ENCODE data around the gene CCDC196. TPM values are rescaled to one million over a fixed set of nuclear protein-coding genes. Genes with fewer than 3 reads are reported as not detected.

CCDC196 gene
- total and polyA plus RNA-seq, 10 of the 15 experiments (the other 5 are each of a cell fraction or from before 2014, with no cell fraction given): 0.03 to 0.52 (median 0.28) TPM; not detected in 7

DNA sequence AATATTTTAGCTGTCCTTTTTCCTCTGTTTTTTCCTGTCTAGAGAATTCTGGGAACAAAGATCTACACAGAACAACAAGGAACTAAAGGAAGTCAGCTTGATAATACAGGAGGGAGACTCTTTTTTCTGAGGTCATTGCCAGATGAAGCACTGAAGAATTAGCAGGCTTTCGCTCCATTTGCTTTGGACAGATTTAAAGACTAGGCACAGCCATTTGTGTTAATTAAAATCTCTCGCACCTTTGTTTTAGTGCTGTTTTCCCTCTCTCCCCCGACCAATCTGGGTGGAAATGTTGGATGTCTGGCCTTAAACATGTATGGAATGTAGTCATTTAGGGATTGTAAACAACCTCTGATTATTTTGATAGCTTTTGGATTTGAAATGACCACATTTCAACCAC, 12.1 kb downstream of the CCDC196 start (continued):
- TF ChIP-seq, protein P1, sequence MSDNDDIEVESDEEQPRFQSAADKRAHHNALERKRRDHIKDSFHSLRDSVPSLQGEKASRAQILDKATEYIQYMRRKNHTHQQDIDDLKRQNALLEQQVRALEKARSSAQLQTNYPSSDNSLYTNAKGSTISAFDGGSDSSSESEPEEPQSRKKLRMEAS (IDR thresholded peaks at IDR 0.05; ENCODE audit: low read depth, low read length): no peak
- TF ChIP-seq GATAD2B (conservative IDR thresholded peaks at IDR 0.05; ENCODE audit: low read depth): no peak
- no peak for TF ChIP-seq FOXK2 (IDR thresholded peaks at IDR 0.05)
- no peak for TF ChIP-seq GABPA (IDR thresholded peaks at IDR 0.05; ENCODE audit: low read depth)

DNA sequence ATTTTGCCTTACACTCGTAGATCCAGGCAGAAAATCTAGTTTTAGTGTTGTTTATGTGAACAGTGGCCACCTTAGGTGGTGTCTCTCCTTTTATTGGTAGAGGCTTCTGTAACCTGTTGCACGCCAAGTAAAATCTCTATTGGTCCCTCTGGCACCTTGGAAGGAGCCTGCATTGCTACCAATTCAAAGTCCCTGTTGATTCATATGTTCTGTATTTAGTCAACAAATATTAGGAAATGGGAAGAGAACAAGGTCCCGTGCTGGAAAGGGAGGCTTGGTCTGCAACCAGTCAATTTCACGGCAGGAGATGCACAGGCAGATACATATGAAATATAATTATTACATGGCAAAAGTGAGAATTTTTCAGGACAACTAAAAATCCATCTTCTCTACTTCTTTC, 15.4 kb downstream of the CCDC196 start:
- BruUV-seq (replicated peaks): no TSS peak
- no peak overlapping the region for H3K27ac ChIP-seq (ENCODE audit: control insufficient read depth, insufficient read depth)
- CTCF ChIA-PET: interaction anchor here (1.1 kb wide), 1 partner anchor 77 kb away, joined by 3 read pairs; no protein-coding TSS in a partner anchor
- WGBS (ENCODE audit: insufficient coverage, insufficient replicate concordance, low lambda C conversion rate, missing lambda C conversion rate): 98% methylated on average over 4 of the region's 4 CpGs
- H3K4me1 ChIP-seq (ENCODE audit: control insufficient read depth, insufficient read depth, low read length): peaks cover 3% of the 10 kb centered on the region; the same call in 1 of the 2 replicates
- POLR2A ChIA-PET: no interaction called here
- no peak overlapping the region for H3K4me3 ChIP-seq
- SMC1A ChIA-PET (ENCODE audit: uncharacterized antibody, unreplicated experiment): interaction anchor here (1.3 kb wide), 1 partner anchor 149 kb away, joined by 3 read pairs; no protein-coding TSS in a partner anchor
- no peaks in the 10 kb centered on the region for H3K36me3 ChIP-seq (ENCODE audit: control insufficient read depth in 2 of 2, insufficient read depth in 2 of 2, low read length in 1 of 2)
- DNase-seq (ENCODE audit: low read depth, low spot score): no peak
- in situ Hi-C loops (cut with MboI): loop anchor here (10.0 kb wide), 1 partner anchor 853 kb away; the partner anchor contains the start of gene ATP6V1D
- H4K20me1 ChIP-seq (ENCODE audit: control insufficient read depth, insufficient read depth): no peaks in the 10 kb centered on the region
- no peaks in the 10 kb centered on the region for H3K27me3 ChIP-seq (replicated peaks in 1 of 2; ENCODE audit: control insufficient read depth in 2 of 2, insufficient read depth in 2 of 2, low read length in 1 of 2)
- no peak for ATAC-seq
- TF ChIP-seq HCFC1 (IDR thresholded peaks at IDR 0.05; ENCODE audit: low read length) (no peak), ZNF207 (IDR thresholded peaks at IDR 0.05; ENCODE audit: borderline replicate concordance) (no peak), KAT2A (conservative IDR thresholded peaks at IDR 0.05; ENCODE audit: control insufficient read depth, low read depth, low read length) (no peak), ZNF384 (IDR thresholded peaks at IDR 0.05; ENCODE audit: borderline replicate concordance, low read depth, low read length) (no peak), SUZ12 (IDR thresholded peaks at IDR 0.05; ENCODE audit: unreplicated experiment) (no peak), IRF4 (IDR thresholded peaks at IDR 0.05; ENCODE audit: low read depth, low read length) (no peak), YBX1 (IDR thresholded peaks at IDR 0.05) (no peak), SIN3A (IDR thresholded peaks at IDR 0.05; ENCODE audit: low read depth, low read length) (no peak)
- TF ChIP-seq, protein P2, sequence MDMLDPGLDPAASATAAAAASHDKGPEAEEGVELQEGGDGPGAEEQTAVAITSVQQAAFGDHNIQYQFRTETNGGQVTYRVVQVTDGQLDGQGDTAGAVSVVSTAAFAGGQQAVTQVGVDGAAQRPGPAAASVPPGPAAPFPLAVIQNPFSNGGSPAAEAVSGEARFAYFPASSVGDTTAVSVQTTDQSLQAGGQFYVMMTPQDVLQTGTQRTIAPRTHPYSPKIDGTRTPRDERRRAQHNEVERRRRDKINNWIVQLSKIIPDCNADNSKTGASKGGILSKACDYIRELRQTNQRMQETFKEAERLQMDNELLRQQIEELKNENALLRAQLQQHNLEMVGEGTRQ (IDR thresholded peaks at IDR 0.05; ENCODE audit: borderline replicate concordance, low read depth, low read length): no peak
- TF ChIP-seq, protein P3, sequence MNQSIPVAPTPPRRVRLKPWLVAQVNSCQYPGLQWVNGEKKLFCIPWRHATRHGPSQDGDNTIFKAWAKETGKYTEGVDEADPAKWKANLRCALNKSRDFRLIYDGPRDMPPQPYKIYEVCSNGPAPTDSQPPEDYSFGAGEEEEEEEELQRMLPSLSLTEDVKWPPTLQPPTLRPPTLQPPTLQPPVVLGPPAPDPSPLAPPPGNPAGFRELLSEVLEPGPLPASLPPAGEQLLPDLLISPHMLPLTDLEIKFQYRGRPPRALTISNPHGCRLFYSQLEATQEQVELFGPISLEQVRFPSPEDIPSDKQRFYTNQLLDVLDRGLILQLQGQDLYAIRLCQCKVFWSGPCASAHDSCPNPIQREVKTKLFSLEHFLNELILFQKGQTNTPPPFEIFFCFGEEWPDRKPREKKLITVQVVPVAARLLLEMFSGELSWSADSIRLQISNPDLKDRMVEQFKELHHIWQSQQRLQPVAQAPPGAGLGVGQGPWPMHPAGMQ (IDR thresholded peaks at IDR 0.05; ENCODE audit: borderline replicate concordance): no peak
- RAD21 ChIA-PET (ENCODE audit: unreplicated experiment): no interaction called here
- intact Hi-C loops (cut with micrococcal nuclease; ENCODE audit: unreplicated experiment): no loop called here
- H3K4me2 ChIP-seq (ENCODE audit: control insufficient read depth, insufficient read depth): no peak overlapping the region
- H2AFZ ChIP-seq (ENCODE audit: control insufficient read depth, low read depth, low read length): no peak overlapping the region
- no peak for FAIRE-seq
- H3K79me2 ChIP-seq (ENCODE audit: control insufficient read depth, insufficient read depth, low read length): no peaks in the 10 kb centered on the region
- H3K9me3 ChIP-seq (replicated peaks; ENCODE audit: control insufficient read depth, insufficient read depth, low read length): no peaks in the 10 kb centered on the region; the same call in 2 of the 3 replicates
- H3K9ac ChIP-seq (ENCODE audit: control insufficient read depth, insufficient read depth, low read length): no peak overlapping the region
